IMR-90 (cell line): Measurements from ENCODE around the gene ASB9. TPM values are rescaled to one million over a fixed set of nuclear protein-coding genes. Genes with fewer than 3 reads are reported as not detected.

Experiments used
- ATAC-seq: fragments of 200-7000 bp; cut with Tn5 transposase; 2 replicates; pipeline ENCODE4 v1.9.1; 2020; ENCODE audit warnings: low read depth, mild to moderate bottlenecking, moderate library complexity
- BruUV-seq: library from RNA; stranded (reverse); fragments of 400-500 nt; replicated peaks from 2 replicates; lab custom pipeline; 2021; lab: Mats Ljungman, UMichigan
- CTCF ChIA-PET: fragments of 300-600 bp; formaldehyde crosslinking; extraction: SDS; loops from one replicate; lab custom pipeline; 2021; ENCODE audit warnings: antibody characterized with exemption; lab: Yijun Ruan, JAX
- POLR2A ChIA-PET: fragments of 300-600 bp; sonication (Branson Sonifier 250); formaldehyde crosslinking; loops from one replicate; lab custom pipeline; 2022; ENCODE audit warnings: antibody characterized with exemption; ENCODE audit not compliant: unreplicated experiment; lab: Charles Lee
- DNase-seq: peaks from one replicate; pipeline ENCODE4 v3.0.0; 2013
- H2AFZ ChIP-seq: replicated peaks from 2 replicates; pipeline ENCODE3; 2013; ENCODE audit warnings: low read length, mild to moderate bottlenecking; ENCODE audit not compliant: poor library complexity
- H2AK5ac ChIP-seq: 2 replicates; pipeline ENCODE4 v1.6.1; 2013; ENCODE audit warnings: low read depth, low read length, inconsistent platforms
- H2AK9ac ChIP-seq: replicated peaks from 2 replicates; pipeline ENCODE3; 2013; ENCODE audit warnings: mild to moderate bottlenecking, low read depth, low read length, moderate library complexity; ENCODE audit not compliant: poor library complexity
- H2BK120ac ChIP-seq: 2 replicates; pipeline ENCODE4 v1.6.1; 2013; ENCODE audit warnings: low read depth, low read length, inconsistent platforms
- H2BK15ac ChIP-seq: 3 replicates; pipeline ENCODE4 v1.6.1; 2013; ENCODE audit warnings: low read depth, low read length, inconsistent platforms
- H2BK20ac ChIP-seq: 2 replicates; pipeline ENCODE4 v1.6.1; 2013; ENCODE audit warnings: low read depth, mild to moderate bottlenecking, inconsistent platforms, low read length, moderate library complexity
- H2BK5ac ChIP-seq: 2 replicates; pipeline ENCODE4 v1.6.1; 2013; ENCODE audit warnings: mild to moderate bottlenecking, low read depth, low read length, inconsistent platforms; ENCODE audit not compliant: poor library complexity, severe bottlenecking
- H3K14ac ChIP-seq: replicated peaks from 2 replicates; pipeline ENCODE4 v1.6.1; 2013; ENCODE audit warnings: low read depth, low read length, inconsistent platforms
- H3K18ac ChIP-seq: 2 replicates; pipeline ENCODE4 v1.6.1; 2013; ENCODE audit warnings: low read depth, low read length, control low read depth
- H3K23ac ChIP-seq: 2 replicates; pipeline ENCODE4 v1.6.1; 2013; ENCODE audit warnings: low read depth, low read length, inconsistent platforms
- H3K27ac ChIP-seq: 2 replicates; pipeline ENCODE4 v1.5.1; 2013; ENCODE audit warnings: mild to moderate bottlenecking, control low read depth, low read length; ENCODE audit not compliant: insufficient read depth
- H3K27me3 ChIP-seq: 2 replicates; pipeline ENCODE4 v1.6.1; 2013; ENCODE audit warnings: low read length; ENCODE audit not compliant: control insufficient read depth, insufficient read depth
- H3K36me3 ChIP-seq: 2 replicates; pipeline ENCODE4 v1.6.1; 2013; ENCODE audit warnings: low read length, mixed read lengths; ENCODE audit not compliant: control insufficient read depth, insufficient read depth
- H3K4ac ChIP-seq: 2 replicates; pipeline ENCODE4 v1.6.1; 2013; ENCODE audit warnings: low read depth, low read length, inconsistent platforms
- H3K4me1 ChIP-seq: 2 replicates; pipeline ENCODE4 v1.6.1; 2013; ENCODE audit warnings: low read length, mixed read lengths; ENCODE audit not compliant: control insufficient read depth, insufficient read depth
- H3K4me2 ChIP-seq: 2 replicates; pipeline ENCODE4 v1.6.1; 2013; ENCODE audit warnings: low read depth, mild to moderate bottlenecking, control low read depth, low read length, moderate library complexity
- H3K4me3 ChIP-seq: 2 replicates; pipeline ENCODE4 v1.5.1; 2013; ENCODE audit warnings: low read depth, mild to moderate bottlenecking, control low read depth, low read length, moderate library complexity; ENCODE audit not compliant: insufficient read depth
- H3K56ac ChIP-seq: 2 replicates; pipeline ENCODE4 v1.6.1; 2013; ENCODE audit warnings: low read length, inconsistent platforms; ENCODE audit not compliant: insufficient read depth; ENCODE audit errors: extremely low read depth
- H3K79me1 ChIP-seq, 2 experiments: 2 replicates each; pipeline ENCODE4 v1.6.1; 2013; ENCODE audit warnings: low read length in 2 of 2, inconsistent platforms in 1 of 2, low read depth in 1 of 2
- H3K9ac ChIP-seq: 2 replicates; pipeline ENCODE4 v1.6.1; 2013; ENCODE audit warnings: low read depth, low read length, control low read depth
- H3K9me1 ChIP-seq: 2 replicates; pipeline ENCODE4 v1.6.1; 2013; ENCODE audit warnings: low read length, inconsistent platforms; ENCODE audit not compliant: insufficient read depth
- H3K9me3 ChIP-seq: 2 replicates; pipeline ENCODE4 v1.6.1; 2013; ENCODE audit warnings: low read length; ENCODE audit not compliant: control insufficient read depth, insufficient read depth
- H4K20me1 ChIP-seq: 2 replicates; pipeline ENCODE4 v1.6.1; 2013; ENCODE audit warnings: low read length, inconsistent platforms; ENCODE audit not compliant: insufficient read depth
- H4K5ac ChIP-seq: 2 replicates; pipeline ENCODE4 v1.6.1; 2013; ENCODE audit warnings: mild to moderate bottlenecking, low read depth, low read length, control low read depth
- H4K8ac ChIP-seq, 2 experiments: 2 replicates each; pipeline ENCODE4 v1.6.1; 2013; ENCODE audit warnings: low read depth in 2 of 2, low read length in 2 of 2, control low read depth in 1 of 2, inconsistent platforms in 1 of 2
- H4K91ac ChIP-seq: 2 replicates; pipeline ENCODE4 v1.6.1; 2013; ENCODE audit warnings: low read depth, low read length, inconsistent platforms; ENCODE audit not compliant: insufficient read depth
- FOS ChIP-seq: fragments of 150-350 bp; IDR thresholded peaks from 2 replicates; pipeline ENCODE4 v1.6.1; 2016; ENCODE audit warnings: low read depth, low read length
- RAD21 ChIP-seq: IDR thresholded peaks from 2 replicates; pipeline ENCODE4 v1.6.1; 2012; ENCODE audit warnings: low read length, improper control_type of control experiment
- WGBS, 2 experiments: methylation state at CpG; one replicate each; pipeline versions ENCODE4 v1.1.5 to v1.1.7; 2013; ENCODE audit warnings: missing lambda C conversion rate in 2 of 2; ENCODE audit not compliant: insufficient read length in 1 of 2; ENCODE audit errors: extremely low coverage in 2 of 2; 5-methylcytosine and 5-hydroxymethylcytosine counted together
- dilution Hi-C: fragments of 300-500 bp; cut with HindIII; formaldehyde crosslinking; loops from one replicate; pipeline ENCODE4 v1.14.3; 2018; ENCODE audit warnings: low sequenced_read_pairs; ENCODE audit not compliant: unreplicated experiment
- in situ Hi-C: fragments of 300-500 bp; cut with MboI; formaldehyde crosslinking; loops from 3 replicates; pipeline ENCODE4 v1.14.3; 2019; ENCODE audit warnings: low sequenced_read_pairs, inconsistent platforms, mixed read lengths
- intact Hi-C: fragments of 100-400 bp; cut with micrococcal nuclease; formaldehyde crosslinking; loops from 2 replicates; pipeline ENCODE4 v1.10.0; 2022
- polyA plus RNA-seq, 3 experiments: library from polyadenylated mRNA; depleted of rRNA; stranded (reverse); fragments of >200 nt; gene quantifications; 2 replicates each; pipeline ENCODE4 v1.2.3, GENCODE V29; 2012; ENCODE audit warnings: low replicate concordance in 1 of 3
- total RNA-seq: library from RNA; depleted of rRNA; stranded (reverse); fragments of >200 nt; gene quantifications from 2 replicates; pipeline ENCODE4 v1.2.3, GENCODE V29; 2012
- TF ChIP-seq, protein P1 (sequence below): fragments of 150-350 bp; IDR thresholded peaks from 2 replicates; pipeline ENCODE4 v1.6.1; 2017; ENCODE audit warnings: mild to moderate bottlenecking, antibody characterized with exemption, low read length, low read depth

Gene ASB9
- total and polyA plus RNA-seq, 2 of the 4 experiments (the other 2 are of a cell fraction) = 0.15 to 0.36 TPM

GRCh38 chrX:15269120-15269519 is 763 bp downstream of the ASB9 start:
- ChIA-PET POLR2A (no interaction called here), CTCF (interaction anchor here (0.8 kb wide), 1 partner anchor 26 kb away, joined by 3 read pairs; no protein-coding TSS in a partner anchor)
- Histone ChIP-seq H3K79me1 (no peaks in the 10 kb centered on the region), H3K9me3 (no peaks in the 10 kb centered on the region), H2AFZ (no peak overlapping the region), H3K4me1 (no peaks in the 10 kb centered on the region; the same call in 1 of the 2 replicates), H2BK120ac (no peak overlapping the region), H3K4me2 (no peak overlapping the region), H2AK5ac (no peak overlapping the region), H3K36me3 (no peaks in the 10 kb centered on the region), H4K5ac (no peak overlapping the region), H4K20me1 (no peaks in the 10 kb centered on the region), H3K9me1 (no peaks in the 10 kb centered on the region), H4K91ac (no peak overlapping the region), H2BK20ac (no peak overlapping the region), H3K4ac (no peak overlapping the region), H3K9ac (no peak overlapping the region), H2BK5ac (no peak overlapping the region), H2BK15ac (no peak overlapping the region), H3K27me3 (no peaks in the 10 kb centered on the region), H3K14ac (no peak overlapping the region), H3K23ac (no peak overlapping the region), H3K27ac (no peak overlapping the region), H4K8ac (no peak overlapping the region), H3K56ac (no peak overlapping the region), H3K4me3 (no peak overlapping the region), H3K18ac (no peak overlapping the region), H2AK9ac (no peak overlapping the region)
- TF ChIP-seq RAD21 (no peak), FOS (no peak)
- TF ChIP-seq, protein P1, sequence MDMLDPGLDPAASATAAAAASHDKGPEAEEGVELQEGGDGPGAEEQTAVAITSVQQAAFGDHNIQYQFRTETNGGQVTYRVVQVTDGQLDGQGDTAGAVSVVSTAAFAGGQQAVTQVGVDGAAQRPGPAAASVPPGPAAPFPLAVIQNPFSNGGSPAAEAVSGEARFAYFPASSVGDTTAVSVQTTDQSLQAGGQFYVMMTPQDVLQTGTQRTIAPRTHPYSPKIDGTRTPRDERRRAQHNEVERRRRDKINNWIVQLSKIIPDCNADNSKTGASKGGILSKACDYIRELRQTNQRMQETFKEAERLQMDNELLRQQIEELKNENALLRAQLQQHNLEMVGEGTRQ = no peak
- no CpG with 5 or more reads among the region's 1 CpG for WGBS, 2 experiments
- ATAC-seq (no peak), DNase-seq (no peak)
- BruUV-seq = no TSS peak
- dilution Hi-C loops (no loop called here), in situ Hi-C loops (no loop called here), intact Hi-C loops (no loop called here)
